NCI-H146 treated with DMSO at 0.1 percent for 48 hours (cell line): ENCODE results near the gene DSTYK.

Experiments
- DNase-seq: peaks from one replicate; lab custom pipeline; 2025; ENCODE audit not compliant: unreplicated experiment; lab: John Stamatoyannopoulos, UW

Gene DSTYK

GRCh38 chr1:205137901-205138300 lies 73.6 kb downstream of the DSTYK start:
- DNase-seq = no peak

- DNase-seq = no peak
Observed at GRCh38 chr1:205133287-205133686, 78.2 kb downstream of the DSTYK start.

- no peak for DNase-seq
Observed at GRCh38 chr1:205129447-205130029, 82.0 kb downstream of the DSTYK start.

GRCh38 chr1:205128050-205128449 lies 83.5 kb downstream of the DSTYK start:
- DNase-seq = no peak

- DNase-seq = no peak
Observed at GRCh38 chr1:205127646-205128045, 83.9 kb downstream of the DSTYK start.

- DNase-seq = no peak
Observed at GRCh38 chr1:205124726-205125125, 86.8 kb downstream of the DSTYK start.

GRCh38 chr1:205122489-205122882 lies 89.0 kb downstream of the DSTYK start:
- DNase-seq = no peak

GRCh38 chr1:205121660-205122488 lies 89.6 kb downstream of the DSTYK start, which contains the start of gene RBBP5:
Gene RBBP5 (minus strand): TSS chr1:205121978. CDS start chr1:205121873, 105 bp downstream.
- DNase-seq = peak; percentile 90

- no peak for DNase-seq
Observed at GRCh38 chr1:205118752-205119151, 92.8 kb downstream of the DSTYK start.

- no peak for DNase-seq
Observed at GRCh38 chr1:205111354-205111753, 100.1 kb downstream of the DSTYK start.

GRCh38 chr1:205109711-205110110 lies 101.8 kb downstream of the DSTYK start:
- DNase-seq = no peak

GRCh38 chr1:205109269-205109668 lies 102.2 kb downstream of the DSTYK start:
- DNase-seq = no peak

- no peak for DNase-seq
Observed at GRCh38 chr1:205108464-205108863, 103.0 kb downstream of the DSTYK start.

GRCh38 chr1:205107327-205107726 lies 104.2 kb downstream of the DSTYK start:
- no peak for DNase-seq

- DNase-seq = no peak
Observed at GRCh38 chr1:205102404-205102803, 109.1 kb downstream of the DSTYK start.

- DNase-seq = no peak
Observed at GRCh38 chr1:205098242-205098641, 113.3 kb downstream of the DSTYK start.

GRCh38 chr1:205095422-205095821 lies 116.1 kb downstream of the DSTYK start:
- DNase-seq = no peak
